ENCODE measurements around the gene XPOT. TPM values are rescaled to one million over a fixed set of nuclear protein-coding genes. Genes with fewer than 3 reads are reported as not detected.

The XPOT gene
- total RNA-seq, 2 donors from 2014 or later: 61.2 to 69.4 TPM

DNA sequence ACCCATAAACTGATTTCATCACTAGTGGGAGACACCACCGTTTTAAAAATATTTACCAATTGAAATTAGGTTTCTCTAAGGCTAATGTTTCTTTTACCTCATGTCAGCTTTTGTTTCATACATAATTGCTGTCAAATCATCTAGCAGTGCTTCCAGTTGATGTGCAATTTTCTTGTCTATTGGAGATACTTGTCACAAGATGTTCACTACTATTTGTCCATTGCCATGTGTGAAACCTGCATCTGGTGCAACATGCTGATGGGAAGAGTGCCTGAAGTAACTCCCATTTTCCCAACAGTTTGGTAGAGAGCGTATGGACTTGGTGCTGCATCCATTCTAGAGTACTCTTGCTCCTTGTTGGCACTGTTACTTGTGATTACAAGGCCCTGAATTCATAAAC, 9.7 kb downstream of the XPOT start:
- intact Hi-C loops (cut with DNase I): no loop called here
- DNase-seq (ENCODE audit: low spot score): no peak

DNA sequence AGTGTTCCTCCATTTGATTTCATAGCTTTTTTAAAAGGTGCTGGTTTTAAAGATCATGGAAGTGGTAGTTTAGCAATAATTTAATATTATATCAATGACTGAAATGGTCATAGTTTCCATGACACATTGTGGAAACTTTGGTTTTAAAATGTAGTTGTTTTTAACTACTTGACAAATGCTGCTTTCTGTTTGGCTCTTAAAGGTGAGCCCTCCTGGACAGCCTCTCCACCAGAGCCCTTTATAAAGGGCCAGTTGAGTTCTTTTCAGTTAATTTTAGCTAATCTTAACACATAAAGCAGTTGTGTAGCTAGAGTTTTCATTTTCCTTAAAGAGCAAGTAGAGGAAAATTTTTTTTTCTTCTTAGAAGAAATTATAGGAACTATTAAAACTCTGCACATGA, 14.0 kb downstream of the XPOT start:
- intact Hi-C loops (cut with DNase I): no loop called here
- no peak for DNase-seq (ENCODE audit: low spot score)

DNA sequence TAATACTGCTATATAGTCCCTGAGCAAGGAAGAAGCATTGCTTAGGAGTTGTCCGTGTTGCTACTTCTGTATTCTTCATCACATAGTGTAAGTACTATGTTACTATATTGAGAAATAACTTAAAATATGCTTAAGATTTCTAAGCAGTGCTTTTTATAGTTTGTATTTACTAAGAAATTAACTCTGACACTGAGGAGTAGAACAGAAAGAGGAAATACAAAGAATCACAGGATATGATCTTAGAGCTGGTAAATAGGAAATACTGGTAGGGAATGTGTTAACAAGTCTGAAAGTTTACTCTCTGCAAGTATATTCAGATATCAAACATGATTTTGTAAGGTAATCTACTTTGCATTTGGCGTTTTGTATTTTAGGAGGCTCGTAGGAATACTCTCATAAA, 15.5 kb downstream of the XPOT start:
- intact Hi-C loops (cut with DNase I): no loop called here
- no peak for DNase-seq (ENCODE audit: low spot score)

- intact Hi-C loops (cut with DNase I): no loop called here
Observed at GRCh38 chr12:64427988-64428387, 23.8 kb downstream of the XPOT start.

DNA sequence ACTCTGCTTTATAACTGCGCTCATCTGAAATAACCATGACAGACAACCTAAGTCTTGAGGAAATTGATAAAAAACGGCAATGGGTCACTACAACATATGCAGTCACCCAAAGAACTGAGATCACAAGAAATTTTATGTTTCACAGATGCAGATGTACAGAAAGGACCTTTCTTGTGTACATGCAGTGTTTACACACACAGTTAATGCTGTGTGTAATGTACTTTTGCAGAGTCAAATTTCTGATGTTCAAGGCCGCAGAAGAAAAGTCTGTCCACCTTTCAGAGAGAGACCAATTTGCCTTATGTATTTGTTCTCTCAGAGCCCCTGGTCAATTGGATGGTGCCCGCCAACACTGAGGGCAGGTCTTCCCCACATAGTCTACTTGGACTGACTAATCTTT, 24.8 kb downstream of the XPOT start:
- DNase-seq (ENCODE audit: low spot score): no peak
- intact Hi-C loops (cut with DNase I): no loop called here

More at GRCh38 chr12:64427988-64428387, 23.8 kb downstream of the XPOT start:
- no peak for DNase-seq (ENCODE audit: low spot score)

GRCh38 chr12:64430886-64431285, 26.7 kb downstream of the XPOT start:
- intact Hi-C loops (cut with DNase I): no loop called here
- no peak for DNase-seq (ENCODE audit: low spot score)

DNA sequence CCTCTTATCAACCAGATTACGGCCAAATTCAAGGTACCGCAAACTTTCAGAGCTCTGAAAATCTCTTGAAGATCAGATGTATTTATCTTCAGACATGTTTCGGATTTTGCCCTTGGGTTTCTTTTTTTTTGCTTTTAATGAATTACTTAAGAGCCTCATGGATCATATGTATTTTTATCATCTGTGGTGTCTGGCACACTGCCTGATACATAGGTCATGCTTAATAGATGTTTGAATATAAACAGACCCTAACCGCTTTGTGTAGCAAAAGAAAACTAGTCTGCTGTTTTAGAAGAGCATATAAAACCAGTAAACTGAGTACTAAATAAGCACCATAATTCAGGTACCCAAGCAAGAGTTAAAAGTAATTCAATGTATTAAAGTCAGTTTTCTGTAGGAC, 27.6 kb downstream of the XPOT start:
- no peak for DNase-seq (ENCODE audit: low spot score)
- intact Hi-C loops (cut with DNase I): no loop called here

DNA sequence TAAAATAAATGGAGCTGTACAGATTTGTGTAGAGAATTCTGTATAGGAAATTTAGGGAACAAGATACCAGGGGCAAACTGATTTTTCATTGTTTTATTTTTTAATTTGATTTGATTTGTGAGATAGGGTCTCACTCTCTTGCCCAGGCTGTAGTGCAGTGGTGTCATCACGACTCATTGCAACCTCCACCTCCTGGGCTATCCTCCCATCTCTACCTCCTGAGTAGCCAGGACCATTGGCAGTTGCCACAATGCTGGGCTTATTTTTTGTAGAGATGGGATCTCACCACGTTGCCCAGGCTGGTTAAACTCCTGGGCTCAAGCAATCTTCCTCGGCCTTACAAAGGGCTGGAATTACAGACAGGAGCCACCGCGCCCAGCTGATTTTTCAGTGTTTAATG, 29.7 kb downstream of the XPOT start:
- no peak for DNase-seq (ENCODE audit: low spot score)
- intact Hi-C loops (cut with DNase I): no loop called here

DNA sequence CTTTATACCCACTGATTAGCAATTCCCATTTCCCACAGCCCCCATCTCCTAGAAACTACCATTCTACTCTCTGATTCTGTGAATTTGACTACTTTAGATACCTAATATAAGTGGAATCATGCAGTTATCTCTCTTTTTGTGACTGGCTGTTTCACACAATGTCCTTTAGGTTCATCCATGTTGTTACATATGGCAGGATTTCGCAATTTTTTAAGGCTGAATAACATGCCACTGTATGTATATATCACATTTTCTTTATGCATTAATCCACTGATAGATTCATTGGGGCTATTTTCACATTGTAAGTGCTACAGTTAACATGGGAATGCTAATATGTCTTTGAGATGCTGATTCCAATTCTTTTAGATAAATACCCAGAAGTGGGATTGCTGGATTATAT, 35.9 kb downstream of the XPOT start:
- intact Hi-C loops (cut with DNase I): no loop called here
- no peak for DNase-seq (ENCODE audit: low spot score)

DNA sequence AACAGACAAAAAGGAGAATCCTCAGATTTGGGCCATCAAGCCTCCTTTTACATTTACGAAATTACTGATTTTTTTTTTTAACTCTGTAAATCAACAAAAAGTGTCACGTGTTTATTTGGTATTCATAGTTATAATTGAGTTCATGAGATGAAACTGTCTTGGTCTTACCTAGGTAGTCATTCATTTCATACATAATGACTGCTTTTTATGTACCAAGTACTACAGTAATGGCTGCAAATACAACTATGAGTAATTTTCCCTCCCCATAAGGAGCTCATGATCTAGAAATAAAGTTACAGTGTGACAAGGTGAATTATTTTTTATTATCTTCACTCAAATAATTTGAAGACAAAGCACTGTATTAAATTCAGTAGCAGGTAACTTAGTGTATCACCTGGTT, 41.3 kb downstream of the XPOT start:
- no peak for DNase-seq (ENCODE audit: low spot score)
- intact Hi-C loops (cut with DNase I): no loop called here

GRCh38 chr12:64446295-64446694, 42.1 kb downstream of the XPOT start:
- intact Hi-C loops (cut with DNase I): no loop called here
- DNase-seq (ENCODE audit: low spot score): no peak

GRCh38 chr12:64450057-64450640, 46.0 kb downstream of the XPOT start:
- intact Hi-C loops (cut with DNase I): no loop called here
- no peak for DNase-seq (ENCODE audit: low spot score)

- intact Hi-C loops (cut with DNase I): no loop called here
- no peak for DNase-seq (ENCODE audit: low spot score)
Observed at GRCh38 chr12:64450711-64451486, 46.7 kb downstream of the XPOT start.

- intact Hi-C loops (cut with DNase I): no loop called here
- DNase-seq (ENCODE audit: low spot score): peak; percentile 98
Observed at GRCh38 chr12:64451687-64452558, 47.7 kb downstream of the XPOT start, which contains the start of gene TBK1. Gene TBK1 (plus strand): TSS chr12:64452120. CDS start chr12:64455871, 3,751 bp downstream.

GRCh38 chr12:64452559-64453329, 48.6 kb downstream of the XPOT start:
- intact Hi-C loops (cut with DNase I): no loop called here
- DNase-seq (ENCODE audit: low spot score): no peak

GRCh38 chr12:64455506-64455905, 51.3 kb downstream of the XPOT start:
- intact Hi-C loops (cut with DNase I): no loop called here
- DNase-seq (ENCODE audit: low spot score): no peak

DNA sequence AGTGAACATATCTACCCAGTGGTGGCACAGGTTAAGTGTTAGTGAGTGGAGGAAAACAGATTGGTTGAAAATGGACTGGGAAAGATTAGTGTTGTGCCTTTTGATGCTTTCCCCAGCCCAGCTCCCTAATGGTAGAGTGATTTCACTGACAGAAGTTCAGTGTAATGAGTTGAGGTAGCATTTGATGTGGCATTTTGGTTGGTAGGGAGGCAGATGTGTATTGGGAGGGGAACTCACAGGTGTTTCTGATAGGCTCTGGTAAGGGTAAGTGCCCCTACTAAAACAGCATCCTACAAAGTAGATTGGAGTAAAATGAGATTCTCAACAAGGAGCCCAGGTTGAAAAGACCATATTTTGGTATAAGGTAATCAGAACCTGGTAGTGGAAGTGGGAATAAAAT, 51.9 kb downstream of the XPOT start:
- no peak for DNase-seq (ENCODE audit: low spot score)

GRCh38 chr12:64457032-64457431, 52.8 kb downstream of the XPOT start:
- intact Hi-C loops (cut with DNase I): no loop called here
- DNase-seq (ENCODE audit: low spot score): no peak

More for the DNA sequence above, 51.9 kb downstream of the XPOT start:
- intact Hi-C loops (cut with DNase I): no loop called here

- intact Hi-C loops (cut with DNase I): no loop called here
- DNase-seq (ENCODE audit: low spot score): no peak
Observed at GRCh38 chr12:64457466-64457865, 53.3 kb downstream of the XPOT start.
